ENCODE results near the gene MCRIP1.

MCRIP1 gene

GRCh38 chr17:81825841-81826466 lies 7.1 kb downstream of the MCRIP1 start:
- no peak overlapping the region for H3K4me3 ChIP-seq (ENCODE audit: low read length)
- no peak for DNase-seq (ENCODE audit: low read depth, low spot score)

- no peak overlapping the region for H3K4me3 ChIP-seq (ENCODE audit: low read length)
- no peak for DNase-seq (ENCODE audit: low read depth, low spot score)
These were observed 8.5 kb downstream of the MCRIP1 start for GRCh38 chr17:81824595-81824994.

- DNase-seq (ENCODE audit: low read depth, low spot score) = no peak
- no peak overlapping the region for H3K4me3 ChIP-seq (ENCODE audit: low read length)
These were observed 9.1 kb downstream of the MCRIP1 start for GRCh38 chr17:81823820-81824550.

- no peak for DNase-seq (ENCODE audit: low read depth, low spot score)
- H3K4me3 ChIP-seq (ENCODE audit: low read length) = no peak overlapping the region
These were observed 9.9 kb downstream of the MCRIP1 start for GRCh38 chr17:81822996-81823819.

- DNase-seq (ENCODE audit: low read depth, low spot score) = no peak
- no peak overlapping the region for H3K4me3 ChIP-seq (ENCODE audit: low read length)
These were observed 10.8 kb downstream of the MCRIP1 start for GRCh38 chr17:81822312-81822637.

GRCh38 chr17:81821603-81822311 lies 11.3 kb downstream of the MCRIP1 start:
- H3K4me3 ChIP-seq (ENCODE audit: low read length) = no peak overlapping the region
- no peak for DNase-seq (ENCODE audit: low read depth, low spot score)

- DNase-seq (ENCODE audit: low read depth, low spot score) = no peak
- no peak overlapping the region for H3K4me3 ChIP-seq (ENCODE audit: low read length)
These were observed 11.9 kb downstream of the MCRIP1 start for GRCh38 chr17:81821147-81821546.

GRCh38 chr17:81819708-81820107 lies 13.4 kb downstream of the MCRIP1 start:
- no peak for DNase-seq (ENCODE audit: low read depth, low spot score)
- H3K4me3 ChIP-seq (ENCODE audit: low read length) = no peak overlapping the region

GRCh38 chr17:81817758-81818147 lies 15.3 kb downstream of the MCRIP1 start:
- H3K4me3 ChIP-seq (ENCODE audit: low read length) = no peak overlapping the region
- no peak for DNase-seq (ENCODE audit: low read depth, low spot score)

- H3K4me3 ChIP-seq (ENCODE audit: low read length) = no peak overlapping the region
- no peak for DNase-seq (ENCODE audit: low read depth, low spot score)
These were observed 17.5 kb downstream of the MCRIP1 start for GRCh38 chr17:81815646-81815986.

GRCh38 chr17:81814748-81815645 lies 18.1 kb downstream of the MCRIP1 start:
- no peak for DNase-seq (ENCODE audit: low read depth, low spot score)
- H3K4me3 ChIP-seq (ENCODE audit: low read length) = no peak overlapping the region

- H3K4me3 ChIP-seq (ENCODE audit: low read length) = no peak overlapping the region
- no peak for DNase-seq (ENCODE audit: low read depth, low spot score)
These were observed 19.0 kb downstream of the MCRIP1 start for GRCh38 chr17:81813861-81814683.

GRCh38 chr17:81813371-81813684 lies 19.8 kb downstream of the MCRIP1 start:
- H3K4me3 ChIP-seq (ENCODE audit: low read length) = no peak overlapping the region
- no peak for DNase-seq (ENCODE audit: low read depth, low spot score)

GRCh38 chr17:81812571-81813370 lies 20.3 kb downstream of the MCRIP1 start:
- no peak for DNase-seq (ENCODE audit: low read depth, low spot score)
- H3K4me3 ChIP-seq (ENCODE audit: low read length) = no peak overlapping the region

GRCh38 chr17:81811705-81812570 lies 21.2 kb downstream of the MCRIP1 start:
- DNase-seq (ENCODE audit: low read depth, low spot score) = no peak
- H3K4me3 ChIP-seq (ENCODE audit: low read length) = no peak overlapping the region

- no peak overlapping the region for H3K4me3 ChIP-seq (ENCODE audit: low read length)
- no peak for DNase-seq (ENCODE audit: low read depth, low spot score)
These were observed 22.0 kb downstream of the MCRIP1 start for GRCh38 chr17:81810892-81811704.
